ENCODE data around the gene USP15. TPM values are rescaled to one million over a fixed set of nuclear protein-coding genes. Genes with fewer than 3 reads are reported as not detected.
"Not testable (repeated sequence)": the region's sequence is repeated elsewhere in the genome, so short reads cannot be mapped to it uniquely, and the experiment has no call there.

The USP15 gene
- total and polyA plus RNA-seq, 2 experiments from 2014 or later: 39.9 to 51.0 TPM

GRCh38 chr12:62361048-62361447 is 100.8 kb downstream of the USP15 start:
- no peak for TF ChIP-seq CTCF (IDR thresholded peaks at IDR 0.05; ENCODE audit: low read depth, low read length)
- Histone ChIP-seq H3K36me3 (no peaks in the 10 kb centered on the region), H3K27me3 (no peaks in the 10 kb centered on the region), H3K4me3 (no peak overlapping the region), H3K9me3 (ENCODE audit: low read depth) (no peaks in the 10 kb centered on the region), H3K27ac (no peak overlapping the region), H3K4me1 (ENCODE audit: low read depth) (no peaks in the 10 kb centered on the region)
- no peak for DNase-seq (ENCODE audit: low read depth in 1 of 2, low spot score in 1 of 2)

GRCh38 chr12:62363506-62363905 is 103.3 kb downstream of the USP15 start:
- Histone ChIP-seq H3K27ac (no peak overlapping the region), H3K4me1 (ENCODE audit: low read depth) (no peaks in the 10 kb centered on the region), H3K27me3 (no peaks in the 10 kb centered on the region), H3K4me3 (no peak overlapping the region), H3K36me3 (no peaks in the 10 kb centered on the region), H3K9me3 (ENCODE audit: low read depth) (no peaks in the 10 kb centered on the region)
- TF ChIP-seq CTCF (IDR thresholded peaks at IDR 0.05; ENCODE audit: low read depth, low read length): no peak
- DNase-seq (ENCODE audit: low read depth in 1 of 2, low spot score in 1 of 2): no peak

GRCh38 chr12:62364697-62365096 is 104.5 kb downstream of the USP15 start:
- H3K27ac ChIP-seq; H3K4me3 ChIP-seq; H3K36me3 ChIP-seq; H3K27me3 ChIP-seq; DNase-seq (ENCODE audit: low read depth in 1 of 2, low spot score in 1 of 2); H3K4me1 ChIP-seq (ENCODE audit: low read depth); H3K9me3 ChIP-seq (ENCODE audit: low read depth): not testable (repeated sequence)

GRCh38 chr12:62365846-62366245 is 105.6 kb downstream of the USP15 start:
- H3K4me3 ChIP-seq; DNase-seq (ENCODE audit: low read depth in 1 of 2, low spot score in 1 of 2); H3K27ac ChIP-seq; H3K9me3 ChIP-seq (ENCODE audit: low read depth); H3K4me1 ChIP-seq (ENCODE audit: low read depth); H3K36me3 ChIP-seq; H3K27me3 ChIP-seq: not testable (repeated sequence)

- not testable (repeated sequence) for DNase-seq (ENCODE audit: low read depth in 1 of 2, low spot score in 1 of 2); H3K27me3 ChIP-seq; H3K36me3 ChIP-seq
These were observed 108.4 kb downstream of the USP15 start for GRCh38 chr12:62368430-62369223.

GRCh38 chr12:62370189-62370588 is 110.0 kb downstream of the USP15 start:
- H3K27me3 ChIP-seq: no peaks in the 10 kb centered on the region
- no peak for TF ChIP-seq CTCF (IDR thresholded peaks at IDR 0.05; ENCODE audit: low read depth, low read length)
- no peaks in the 10 kb centered on the region for H3K36me3 ChIP-seq
- H3K27ac ChIP-seq: no peak overlapping the region
- no peak for DNase-seq (ENCODE audit: low read depth in 1 of 2, low spot score in 1 of 2)
- H3K4me3 ChIP-seq: no peak overlapping the region
- H3K9me3 ChIP-seq (ENCODE audit: low read depth): no peaks in the 10 kb centered on the region
- peaks cover 15% of the 10 kb centered on the region for H3K4me1 ChIP-seq (ENCODE audit: low read depth)

More at GRCh38 chr12:62368430-62369223, 108.4 kb downstream of the USP15 start:
- H3K4me1 ChIP-seq (ENCODE audit: low read depth): peaks cover 15% of the 10 kb centered on the region
- not testable (repeated sequence) for H3K9me3 ChIP-seq (ENCODE audit: low read depth); H3K27ac ChIP-seq; H3K4me3 ChIP-seq

- Histone ChIP-seq H3K27ac (no peak overlapping the region), H3K9me3 (ENCODE audit: low read depth) (no peaks in the 10 kb centered on the region), H3K27me3 (no peaks in the 10 kb centered on the region), H3K4me3 (no peak overlapping the region), H3K36me3 (no peaks in the 10 kb centered on the region), H3K4me1 (ENCODE audit: low read depth) (peaks cover 15% of the 10 kb centered on the region)
- DNase-seq (ENCODE audit: low read depth in 1 of 2, low spot score in 1 of 2): peak in 1 of 2 donors; percentile 4
- TF ChIP-seq CTCF (IDR thresholded peaks at IDR 0.05; ENCODE audit: low read depth, low read length): no peak
These were observed 111.5 kb downstream of the USP15 start for GRCh38 chr12:62371661-62372060.
